Inflammatory macrophage treated with lipopolysaccharide for 1 hour (primary cell): ENCODE results near the gene GSG1L.

Source experiments
- DNase-seq, 2 donors: peaks; one replicate each; pipeline ENCODE4 v3.0.0-alpha.2; 2020 to 2022

Gene GSG1L

GRCh38 chr16:27813591-27813990 is 249.9 kb downstream of the GSG1L start:
- no peak for DNase-seq

GRCh38 chr16:27811881-27812280 is 251.6 kb downstream of the GSG1L start:
- no peak for DNase-seq

GRCh38 chr16:27806986-27807385 is 256.5 kb downstream of the GSG1L start:
- no peak for DNase-seq

GRCh38 chr16:27806388-27806787 is 257.1 kb downstream of the GSG1L start:
- no peak for DNase-seq

GRCh38 chr16:27805828-27806351 is 257.6 kb downstream of the GSG1L start:
- no peak for DNase-seq

- no peak for DNase-seq
Observed at GRCh38 chr16:27803775-27804549, 259.6 kb downstream of the GSG1L start.

GRCh38 chr16:27802664-27803439 is 260.7 kb downstream of the GSG1L start:
- DNase-seq: no peak

- no peak for DNase-seq
Observed at GRCh38 chr16:27801289-27801945, 262.1 kb downstream of the GSG1L start.

- no peak for DNase-seq
Observed at GRCh38 chr16:27800817-27801216, 262.7 kb downstream of the GSG1L start.

- DNase-seq: no peak
Observed at GRCh38 chr16:27799896-27800295, 263.6 kb downstream of the GSG1L start.

- no peak for DNase-seq
Observed at GRCh38 chr16:27798241-27798640, 265.3 kb downstream of the GSG1L start.

GRCh38 chr16:27795992-27796614 is 267.4 kb downstream of the GSG1L start:
- DNase-seq: peak; percentile 4 to 45

- no peak for DNase-seq
Observed at GRCh38 chr16:27793249-27793622, 270.3 kb downstream of the GSG1L start.

GRCh38 chr16:27792486-27793248 is 270.8 kb downstream of the GSG1L start:
- no peak for DNase-seq

GRCh38 chr16:27791404-27791719 is 272.2 kb downstream of the GSG1L start:
- no peak for DNase-seq

- no peak for DNase-seq
Observed at GRCh38 chr16:27790546-27791403, 272.7 kb downstream of the GSG1L start.

GRCh38 chr16:27789595-27790241 is 273.8 kb downstream of the GSG1L start:
- no peak for DNase-seq

- DNase-seq: no peak
Observed at GRCh38 chr16:27789150-27789549, 274.4 kb downstream of the GSG1L start.

GRCh38 chr16:27787665-27788064 is 275.8 kb downstream of the GSG1L start:
- no peak for DNase-seq

GRCh38 chr16:27786923-27787625 is 276.4 kb downstream of the GSG1L start:
- no peak for DNase-seq
